H9 (cell line): Measurements from ENCODE around the gene PGLYRP4. TPM values are rescaled to one million over a fixed set of nuclear protein-coding genes. Genes with fewer than 3 reads are reported as not detected.

Experiments used
- DNase-seq: peaks from one replicate; pipeline ENCODE4 v3.0.0-alpha.2; 2017
- H2AFZ ChIP-seq: one replicate; pipeline ENCODE4 v1.6.1; 2013; ENCODE audit warnings: mild to moderate bottlenecking, low read length, control low read depth, moderate library complexity
- H2AK5ac ChIP-seq: 2 replicates; pipeline ENCODE4 v1.6.1; 2013; ENCODE audit warnings: low read length, control low read depth, mixed read lengths; ENCODE audit not compliant: insufficient read length
- H2BK120ac ChIP-seq: one replicate; pipeline ENCODE4 v1.6.1; 2013; ENCODE audit warnings: low read depth, mild to moderate bottlenecking, low read length, control low read depth, inconsistent platforms; ENCODE audit not compliant: poor library complexity, severe bottlenecking
- H2BK12ac ChIP-seq: 2 replicates; pipeline ENCODE4 v1.6.1; 2013; ENCODE audit warnings: low read length, control low read depth, mixed read lengths, low read depth; ENCODE audit not compliant: insufficient read length
- H2BK15ac ChIP-seq: 2 replicates; pipeline ENCODE4 v1.6.1; 2013; ENCODE audit warnings: low read depth, low read length, control low read depth
- H2BK20ac ChIP-seq: one replicate; pipeline ENCODE4 v1.6.1; 2013; ENCODE audit warnings: low read depth, mild to moderate bottlenecking, low read length, control low read depth, inconsistent platforms; ENCODE audit not compliant: poor library complexity, severe bottlenecking
- H2BK5ac ChIP-seq: 2 replicates; pipeline ENCODE4 v1.6.1; 2013; ENCODE audit warnings: low read length, control low read depth, mixed read lengths; ENCODE audit not compliant: insufficient read length
- H3K14ac ChIP-seq: 2 replicates; pipeline ENCODE4 v1.6.1; 2013; ENCODE audit warnings: low read length, control low read depth; ENCODE audit not compliant: insufficient read depth
- H3K18ac ChIP-seq: 2 replicates; pipeline ENCODE4 v1.6.1; 2013; ENCODE audit warnings: low read depth, mild to moderate bottlenecking, mixed read lengths, low read length, control low read depth; ENCODE audit not compliant: insufficient read length
- H3K23ac ChIP-seq: 2 replicates; pipeline ENCODE4 v1.6.1; 2013; ENCODE audit warnings: low read length, control low read depth, mixed read lengths, low read depth; ENCODE audit not compliant: insufficient read length
- H3K23me2 ChIP-seq: 2 replicates; pipeline ENCODE4 v1.6.1; 2013; ENCODE audit warnings: low read depth, mild to moderate bottlenecking, mixed read lengths, low read length, control low read depth; ENCODE audit not compliant: insufficient read length, poor library complexity, severe bottlenecking
- H3K27ac ChIP-seq: 2 replicates; pipeline ENCODE4 v1.5.1; 2013; ENCODE audit warnings: low read length, control low read depth, mixed read lengths, low read depth; ENCODE audit not compliant: insufficient read length
- H3K27me3 ChIP-seq: 2 replicates; pipeline ENCODE4 v1.6.1; 2013; ENCODE audit warnings: low read length, control low read depth, inconsistent platforms; ENCODE audit not compliant: insufficient read depth
- H3K4ac ChIP-seq: 2 replicates; pipeline ENCODE4 v1.6.1; 2013; ENCODE audit warnings: low read depth, mild to moderate bottlenecking, control low read depth, inconsistent platforms, low read length, moderate library complexity
- H3K4me1 ChIP-seq: 2 replicates; pipeline ENCODE4 v1.6.1; 2013; ENCODE audit warnings: low read length, control low read depth, inconsistent platforms; ENCODE audit not compliant: insufficient read depth
- H3K4me2 ChIP-seq: 2 replicates; pipeline ENCODE4 v1.6.1; 2013; ENCODE audit warnings: low read length, control low read depth, mixed read lengths; ENCODE audit not compliant: insufficient read length, insufficient read depth
- H3K56ac ChIP-seq: 2 replicates; pipeline ENCODE4 v1.6.1; 2013; ENCODE audit warnings: low read depth, mild to moderate bottlenecking, mixed read lengths, low read length, control low read depth; ENCODE audit not compliant: insufficient read length
- H3K79me1 ChIP-seq: 2 replicates; pipeline ENCODE4 v1.6.1; 2013; ENCODE audit warnings: low read depth, mild to moderate bottlenecking, moderate library complexity, low read length, control low read depth, inconsistent platforms; ENCODE audit not compliant: insufficient read depth, poor library complexity, severe bottlenecking
- H3K79me2 ChIP-seq: 2 replicates; pipeline ENCODE4 v1.6.1; 2013; ENCODE audit warnings: low read length, control low read depth, inconsistent platforms; ENCODE audit not compliant: insufficient read depth
- H3K9ac ChIP-seq: 2 replicates; pipeline ENCODE4 v1.6.1; 2013; ENCODE audit warnings: low read length, control low read depth, mixed read lengths; ENCODE audit not compliant: insufficient read length; ENCODE audit errors: extremely low read depth
- H3K9me3 ChIP-seq: one replicate; pipeline ENCODE4 v1.6.1; 2013; ENCODE audit warnings: low read depth, low read length, inconsistent platforms; ENCODE audit not compliant: control insufficient read depth
- H3T11ph ChIP-seq: one replicate; pipeline ENCODE4 v1.6.1; 2013; ENCODE audit warnings: mild to moderate bottlenecking, low read length, control low read depth, inconsistent platforms
- H4K20me1 ChIP-seq: one replicate; pipeline ENCODE4 v1.6.1; 2013; ENCODE audit not compliant: control insufficient read depth, insufficient read length, insufficient read depth
- H4K5ac ChIP-seq: 2 replicates; pipeline ENCODE4 v1.6.1; 2013; ENCODE audit warnings: low read depth, mild to moderate bottlenecking, mixed read lengths, low read length, control low read depth; ENCODE audit not compliant: insufficient read length
- H4K8ac ChIP-seq: replicated peaks from 2 replicates; pipeline ENCODE4 v1.6.1; 2013; ENCODE audit warnings: low read length, control low read depth, mixed read lengths, low read depth; ENCODE audit not compliant: insufficient read length
- H4K91ac ChIP-seq: 2 replicates; pipeline ENCODE4 v1.6.1; 2013; ENCODE audit warnings: low read depth, mild to moderate bottlenecking, moderate library complexity, mixed read lengths, low read length, control low read depth; ENCODE audit not compliant: insufficient read length
- H3K27ac Mint-ChIP-seq, 3 experiments: 2 replicates in 2 of 3; 3 replicates in 1 of 3; pipeline ENCODE4 v1.8.0; 2020 to 2021; ENCODE audit warnings: mixed read lengths in 3 of 3, mild to moderate bottlenecking in 1 of 3, moderate library complexity in 1 of 3
- H3K27me3 Mint-ChIP-seq: 2 replicates; pipeline ENCODE4 v1.8.0; 2021; ENCODE audit warnings: low read depth, mild to moderate bottlenecking, moderate library complexity, mixed read lengths
- H3K36me3 Mint-ChIP-seq, 3 experiments: 2 replicates in 2 of 3; 3 replicates in 1 of 3; pipeline ENCODE4 v1.8.0; 2020 to 2021; ENCODE audit warnings: low read depth in 3 of 3, mixed read lengths in 3 of 3; ENCODE audit not compliant: insufficient read depth in 1 of 3
- H3K4me1 Mint-ChIP-seq, 2 experiments: 2 replicates each; pipeline ENCODE4 v1.8.0; 2020; ENCODE audit warnings: mixed read lengths in 2 of 2
- H3K4me3 Mint-ChIP-seq, 2 experiments: 2 replicates in 1 of 2; 3 replicates in 1 of 2; pipeline ENCODE4 v1.8.0; 2020 to 2021; ENCODE audit warnings: mild to moderate bottlenecking in 2 of 2, mixed read lengths in 2 of 2, moderate library complexity in 1 of 2
- H3K9me3 Mint-ChIP-seq, 2 experiments: 2 replicates in 1 of 2; 3 replicates in 1 of 2; pipeline ENCODE4 v1.8.0; 2020; ENCODE audit warnings: mild to moderate bottlenecking in 2 of 2, mixed read lengths in 2 of 2, moderate library complexity in 1 of 2
- CTCF ChIP-seq: fragments of 200-600 bp; sonication (generic); conservative IDR thresholded peaks from 3 replicates; pipeline ENCODE4 v1.8.0; 2021; ENCODE audit warnings: antibody characterized with exemption, mild to moderate bottlenecking
- WGBS: extraction: QIAGEN DNeasy Blood & Tissue Kit; methylation state at CpG from one replicate; pipeline ENCODE4 v1.1.7; 2013; ENCODE audit warnings: missing lambda C conversion rate, low lambda C conversion rate, mixed read lengths; ENCODE audit not compliant: insufficient read length; ENCODE audit errors: extremely low coverage; 5-methylcytosine and 5-hydroxymethylcytosine counted together
- total RNA-seq: library from RNA; stranded (reverse); gene quantifications from 2 replicates; pipeline ENCODE4 v1.2.1, GENCODE V29; 2021

PGLYRP4 gene
- total RNA-seq, 1 experiment from 2014 or later: not detected

GRCh38 chr1:153387001-153387400 lies 38.4 kb upstream of the PGLYRP4 start:
- H3K14ac ChIP-seq: no peak overlapping the region
- no peak overlapping the region for H3K9ac ChIP-seq
- Mint-ChIP-seq H3K36me3 (no peaks in the 10 kb centered on the region), H3K9me3 (peaks cover 3 to 8% of the 10 kb centered on the region in 2 experiments; a peak in 2 of 5 replicates), H3K4me1 (no peaks in the 10 kb centered on the region), H3K27me3 (peaks cover 13% of the 10 kb centered on the region), H3K4me3 (no peak overlapping the region), H3K27ac (no peak overlapping the region)
- no peak for DNase-seq
- H3T11ph ChIP-seq: no peak overlapping the region
- H2BK12ac ChIP-seq: no peak overlapping the region
- H4K20me1 ChIP-seq: no peaks in the 10 kb centered on the region
- H4K5ac ChIP-seq: no peak overlapping the region
- H3K4me1 ChIP-seq: no peaks in the 10 kb centered on the region
- no peak overlapping the region for H4K8ac ChIP-seq
- no peak overlapping the region for H2AK5ac ChIP-seq
- H3K27ac ChIP-seq: no peak overlapping the region
- H3K23ac ChIP-seq: no peak overlapping the region
- H2BK15ac ChIP-seq: no peak overlapping the region
- no peak overlapping the region for H3K4ac ChIP-seq
- H3K56ac ChIP-seq: no peak overlapping the region
- WGBS: no CpG with 5 or more reads among the region's 4 CpGs
- H3K4me2 ChIP-seq: no peak overlapping the region
- H3K18ac ChIP-seq: no peak overlapping the region
- no peaks in the 10 kb centered on the region for H3K79me2 ChIP-seq
- no peaks in the 10 kb centered on the region for H3K79me1 ChIP-seq
- H2BK5ac ChIP-seq: no peak overlapping the region
- H2BK120ac ChIP-seq: no peak overlapping the region
- H3K23me2 ChIP-seq: no peaks in the 10 kb centered on the region
- no peak overlapping the region for H2BK20ac ChIP-seq
- TF ChIP-seq CTCF: no peak
- H4K91ac ChIP-seq: no peak overlapping the region
- H2AFZ ChIP-seq: no peak overlapping the region
- no peaks in the 10 kb centered on the region for H3K27me3 ChIP-seq
- H3K9me3 ChIP-seq: no peaks in the 10 kb centered on the region
